Mesenchymal stem cell (in vitro differentiated cells and primary cell): Measurements from ENCODE around the gene FAM118A.
A peak's percentile ranks its signal among the peaks of the same experiment; 100 is the strongest.

Experiments
- DNase-seq: peaks from one replicate; pipeline ENCODE4 v3.0.0-alpha.2; 2013
- H2AFZ ChIP-seq: one replicate; pipeline ENCODE4 v1.6.1; 2013; ENCODE audit warnings: low read depth, mild to moderate bottlenecking, control low read depth, inconsistent platforms, low read length, moderate library complexity
- H2AK5ac ChIP-seq: 2 replicates; pipeline ENCODE4 v1.6.1; 2013; ENCODE audit warnings: low read length, moderate library complexity, mild to moderate bottlenecking, inconsistent platforms; ENCODE audit not compliant: severe bottlenecking
- H2BK120ac ChIP-seq: one replicate; pipeline ENCODE4 v1.6.1; 2013; ENCODE audit warnings: low read depth, mild to moderate bottlenecking, inconsistent platforms, low read length, moderate library complexity
- H2BK12ac ChIP-seq, 2 experiments: one replicate each; pipeline ENCODE4 v1.6.1; 2013; ENCODE audit warnings: inconsistent platforms in 2 of 2, low read length in 2 of 2, mild to moderate bottlenecking in 2 of 2, moderate library complexity in 2 of 2, control low read depth in 1 of 2
- H2BK15ac ChIP-seq: one replicate; pipeline ENCODE4 v1.6.1; 2013; ENCODE audit warnings: mild to moderate bottlenecking, low read depth, inconsistent platforms; ENCODE audit not compliant: poor library complexity, severe bottlenecking
- H2BK5ac ChIP-seq: 2 replicates; pipeline ENCODE4 v1.6.1; 2013; ENCODE audit warnings: low read depth, mild to moderate bottlenecking, low read length, control low read depth, inconsistent platforms; ENCODE audit not compliant: poor library complexity, severe bottlenecking
- H3K14ac ChIP-seq, 2 experiments: one replicate each; pipeline ENCODE4 v1.6.1; 2013; ENCODE audit warnings: inconsistent platforms in 2 of 2, low read length in 2 of 2, control low read depth in 1 of 2, mild to moderate bottlenecking in 1 of 2, moderate library complexity in 1 of 2
- H3K18ac ChIP-seq, 2 experiments: one replicate each; pipeline ENCODE4 v1.6.1; 2013; ENCODE audit warnings: inconsistent platforms in 2 of 2, low read length in 2 of 2, control low read depth in 1 of 2, low read depth in 1 of 2, mild to moderate bottlenecking in 1 of 2
- H3K23ac ChIP-seq, 2 experiments: one replicate each; pipeline ENCODE4 v1.6.1; 2013; ENCODE audit warnings: inconsistent platforms in 2 of 2, low read length in 2 of 2, mild to moderate bottlenecking in 2 of 2, moderate library complexity in 2 of 2, control low read depth in 1 of 2
- H3K27ac ChIP-seq: 2 replicates; pipeline ENCODE4 v1.5.1; 2013; ENCODE audit warnings: mild to moderate bottlenecking, moderate library complexity, low read length, control low read depth, inconsistent platforms; ENCODE audit not compliant: poor library complexity, severe bottlenecking
- H3K27me3 ChIP-seq, 2 experiments: 2 replicates each; pipeline versions ENCODE4 v1.6.1 to v1.7.0; 2013; ENCODE audit warnings: low read length in 2 of 2, mild to moderate bottlenecking in 2 of 2, moderate library complexity in 2 of 2, control low read depth in 1 of 2, inconsistent platforms in 1 of 2; ENCODE audit not compliant: control insufficient read depth in 1 of 2, insufficient read depth in 1 of 2
- H3K36me3 ChIP-seq, 2 experiments: 2 replicates each; pipeline versions ENCODE4 v1.6.1 to v1.7.0; 2013; ENCODE audit warnings: low read length in 2 of 2, control low read depth in 1 of 2, inconsistent platforms in 1 of 2, low read depth in 1 of 2, mild to moderate bottlenecking in 1 of 2; ENCODE audit not compliant: insufficient read depth in 2 of 2, control insufficient read depth in 1 of 2
- H3K4ac ChIP-seq, 2 experiments: one replicate each; pipeline ENCODE4 v1.6.1; 2013; ENCODE audit warnings: inconsistent platforms in 2 of 2, low read length in 2 of 2, mild to moderate bottlenecking in 2 of 2, moderate library complexity in 2 of 2, control low read depth in 1 of 2, low read depth in 1 of 2
- H3K4me1 ChIP-seq: 2 replicates; pipeline ENCODE4 v1.6.1; 2013; ENCODE audit warnings: low read depth, low read length, control low read depth; ENCODE audit not compliant: control insufficient read depth, insufficient read depth
- H3K4me2 ChIP-seq: 2 replicates; pipeline ENCODE4 v1.6.1; 2013; ENCODE audit warnings: low read length, mild to moderate bottlenecking, inconsistent platforms; ENCODE audit not compliant: poor library complexity, severe bottlenecking
- H3K4me3 ChIP-seq, 2 experiments: 2 replicates each; pipeline versions ENCODE4 v1.5.1 to v1.7.0; 2013; ENCODE audit warnings: low read length in 2 of 2, mild to moderate bottlenecking in 2 of 2, control low read depth in 1 of 2, low read depth in 1 of 2; ENCODE audit not compliant: insufficient read depth in 1 of 2
- H3K79me1 ChIP-seq: replicated peaks from 2 replicates; pipeline ENCODE4 v1.6.1; 2013; ENCODE audit warnings: mild to moderate bottlenecking, control low read depth, low read length, inconsistent platforms; ENCODE audit not compliant: poor library complexity, severe bottlenecking
- H3K9ac ChIP-seq: 2 replicates; pipeline ENCODE4 v1.7.0; 2013; ENCODE audit warnings: mild to moderate bottlenecking, low read length, moderate library complexity
- H3K9me3 ChIP-seq: 2 replicates; pipeline ENCODE4 v1.7.0; 2013; ENCODE audit warnings: mild to moderate bottlenecking, low read length; ENCODE audit not compliant: control insufficient read depth
- H4K8ac ChIP-seq: one replicate; pipeline ENCODE4 v1.6.1; 2013; ENCODE audit warnings: inconsistent platforms, mild to moderate bottlenecking, low read length, moderate library complexity
- H4K91ac ChIP-seq: one replicate; pipeline ENCODE4 v1.6.1; 2013; ENCODE audit warnings: mild to moderate bottlenecking, low read length, inconsistent platforms
- WGBS: methylation state at CpG from one replicate; pipeline ENCODE4 v1.1.7; 2013; ENCODE audit warnings: mixed read lengths; 5-methylcytosine and 5-hydroxymethylcytosine counted together

The FAM118A gene

GRCh38 chr22:45290410-45290936 is 19.3 kb upstream of the FAM118A start:
- Histone ChIP-seq H2BK15ac (peak overlapping the region; percentile 73), H3K9ac (peak overlapping the region; percentile 31), H3K14ac (peak overlapping the region in 1 of 2 experiments; percentile 80), H2BK5ac (no peak overlapping the region), H3K4me2 (no peak overlapping the region), H3K27ac (no peak overlapping the region), H3K27me3 (peaks cover 21 to 71% of the 10 kb centered on the region in 2 experiments), H3K4ac (peak overlapping the region; percentile 7 to 46), H3K18ac (peak overlapping the region; percentile 63 to 91), H3K79me1 (no peaks in the 10 kb centered on the region), H3K4me1 (peaks cover 11% of the 10 kb centered on the region), H2AK5ac (no peak overlapping the region), H2BK120ac (no peak overlapping the region), H3K23ac (no peak overlapping the region), H2AFZ (peak overlapping the region; percentile 37), H4K8ac (peak overlapping the region; percentile 27), H3K4me3 (peak overlapping the region in 1 of 2 experiments; percentile 56), H2BK12ac (peak overlapping the region; percentile 28 to 87), H4K91ac (peak overlapping the region; percentile 76), H3K36me3 (no peaks in the 10 kb centered on the region), H3K9me3 (no peaks in the 10 kb centered on the region)
- DNase-seq, result peak; percentile 83
- WGBS, result 41% methylated on average over 18 of the region's 18 CpGs

- Histone ChIP-seq H3K4me1 (peaks cover 11% of the 10 kb centered on the region), H2BK12ac (peak overlapping the region; percentile 6 to 85), H3K27ac (no peak overlapping the region), H3K4me2 (no peak overlapping the region), H3K4me3 (no peak overlapping the region), H3K18ac (peak overlapping the region; percentile 25 to 82), H4K91ac (peak overlapping the region; percentile 64), H3K14ac (peak overlapping the region in 1 of 2 experiments; percentile 29), H2BK120ac (no peak overlapping the region), H4K8ac (peak overlapping the region; percentile 89), H3K36me3 (no peaks in the 10 kb centered on the region), H3K27me3 (peaks cover 12 to 62% of the 10 kb centered on the region in 2 experiments), H3K79me1 (no peaks in the 10 kb centered on the region), H2AFZ (no peak overlapping the region), H3K23ac (peak overlapping the region in 1 of 2 experiments; percentile 14), H2BK15ac (no peak overlapping the region), H3K4ac (peak overlapping the region; percentile 34 to 48), H3K9ac (no peak overlapping the region), H2BK5ac (no peak overlapping the region), H2AK5ac (no peak overlapping the region), H3K9me3 (no peaks in the 10 kb centered on the region)
- DNase-seq, result no peak
- WGBS, result 93% methylated on average over 8 of the region's 8 CpGs
Observed at GRCh38 chr22:45291061-45291930, 18.4 kb upstream of the FAM118A start.

- Histone ChIP-seq H3K23ac (no peak overlapping the region), H3K79me1 (no peaks in the 10 kb centered on the region), H2AK5ac (no peak overlapping the region), H4K8ac (no peak overlapping the region), H2BK15ac (no peak overlapping the region), H2BK120ac (no peak overlapping the region), H3K4me2 (no peak overlapping the region), H4K91ac (peak overlapping the region; percentile 64), H3K36me3 (no peaks in the 10 kb centered on the region), H3K18ac (peak overlapping the region in 1 of 2 experiments; percentile 82), H3K4me1 (peaks cover 11% of the 10 kb centered on the region), H3K9ac (no peak overlapping the region), H3K27me3 (peaks cover 12 to 62% of the 10 kb centered on the region in 2 experiments), H2BK12ac (peak overlapping the region; percentile 6 to 85), H3K4ac (peak overlapping the region in 1 of 2 experiments; percentile 40), H3K27ac (no peak overlapping the region), H2AFZ (no peak overlapping the region), H3K9me3 (no peaks in the 10 kb centered on the region), H3K4me3 (no peak overlapping the region), H3K14ac (peak overlapping the region in 1 of 2 experiments; percentile 29), H2BK5ac (no peak overlapping the region)
- no peak for DNase-seq
- WGBS, result 91% methylated on average over 9 of the region's 9 CpGs
Observed at GRCh38 chr22:45291931-45292290, 17.8 kb upstream of the FAM118A start.

GRCh38 chr22:45292731-45293442 is 16.8 kb upstream of the FAM118A start:
- peak overlapping the region; percentile 5 for H4K8ac ChIP-seq
- H2AK5ac ChIP-seq, result no peak overlapping the region
- H3K27me3 ChIP-seq, result peaks cover 12 to 57% of the 10 kb centered on the region in 2 experiments
- 86% methylated on average over 23 of the region's 23 CpGs for WGBS
- no peaks in the 10 kb centered on the region for H3K36me3 ChIP-seq
- H3K79me1 ChIP-seq, result no peaks in the 10 kb centered on the region
- no peaks in the 10 kb centered on the region for H3K9me3 ChIP-seq
- no peak overlapping the region for H3K18ac ChIP-seq
- no peak overlapping the region for H2BK15ac ChIP-seq
- H3K23ac ChIP-seq, result no peak overlapping the region
- no peak overlapping the region for H2AFZ ChIP-seq
- no peak overlapping the region for H3K4me3 ChIP-seq
- H2BK12ac ChIP-seq, result no peak overlapping the region
- no peak for DNase-seq
- H3K27ac ChIP-seq, result no peak overlapping the region
- H2BK120ac ChIP-seq, result no peak overlapping the region
- no peak overlapping the region for H3K14ac ChIP-seq
- no peak overlapping the region for H3K9ac ChIP-seq
- peaks cover 11% of the 10 kb centered on the region for H3K4me1 ChIP-seq
- H2BK5ac ChIP-seq, result no peak overlapping the region
- H4K91ac ChIP-seq, result peak overlapping the region; percentile 11
- no peak overlapping the region for H3K4me2 ChIP-seq
- H3K4ac ChIP-seq, result no peak overlapping the region
